Adrenal gland (tissue), 5 donors: ENCODE measurements around the gene UVRAG.

Experiments
- CTCF ChIP-seq, 6 experiments: fragments of 450-650 bp in 4 of 6; fragments of 200-600 bp in 2 of 6; sonication (generic) in 1 of 6; IDR thresholded peaks; 1 replicate in 5 of 6; 2 replicates in 1 of 6; pipeline versions ENCODE4 v1.5.1 to v1.8.0; 2016 to 2021; ENCODE audit warnings: antibody characterized with exemption in 6 of 6, mild to moderate bottlenecking in 2 of 6, moderate library complexity in 1 of 6
- POLR2A ChIP-seq, 2 donors: fragments of 450-650 bp; IDR thresholded peaks; one replicate each; pipeline ENCODE4 v1.6.1; 2017; ENCODE audit warnings: antibody characterized with exemption in 2 of 2, mild to moderate bottlenecking in 2 of 2, moderate library complexity in 1 of 2
- donor health status: DM: no; HTN: no; CAD: no.

- no peak for TF ChIP-seq CTCF (IDR thresholded peaks at IDR 0.05)
- TF ChIP-seq POLR2A (IDR thresholded peaks at IDR 0.05) = no peak
These were observed 25.5 kb upstream of the UVRAG start for GRCh38 chr11:75789521-75789920.
